ENCODE data around the gene P3R3URF.

P3R3URF gene

GRCh38 chr1:46196609-46197008, 20.3 kb upstream of the P3R3URF start:
- no peak for DNase-seq (ENCODE audit: insufficient read length, low spot score)
- no peak for FAIRE-seq
- no peak for TF ChIP-seq TAF1 (IDR thresholded peaks at IDR 0.05; ENCODE audit: low read depth, low read length)
- no peak for TF ChIP-seq SPI1 (IDR thresholded peaks at IDR 0.05; ENCODE audit: low read depth, low read length)
- no peak for TF ChIP-seq POLR2A (IDR thresholded peaks at IDR 0.05; ENCODE audit: low read depth, low read length)
- TF ChIP-seq PAX5 (IDR thresholded peaks at IDR 0.05; ENCODE audit: insufficient read depth, low read length, severe bottlenecking): no peak
- no peak for TF ChIP-seq POU2F2 (IDR thresholded peaks at IDR 0.05; ENCODE audit: low read depth, low read length)
- no peak for TF ChIP-seq POLR2AphosphoS5 (IDR thresholded peaks at IDR 0.05; ENCODE audit: low read depth, low read length)

- FAIRE-seq (no peak), DNase-seq (ENCODE audit: insufficient read length, low spot score) (no peak)
Observed at GRCh38 chr1:46194641-46195193, 18.4 kb upstream of the P3R3URF start.

GRCh38 chr1:46193984-46194570, 17.8 kb upstream of the P3R3URF start:
- FAIRE-seq (no peak), DNase-seq (ENCODE audit: insufficient read length, low spot score) (no peak)
- TF ChIP-seq POU2F2 (IDR thresholded peaks at IDR 0.05; ENCODE audit: low read depth, low read length) (no peak), TAF1 (IDR thresholded peaks at IDR 0.05; ENCODE audit: low read depth, low read length) (no peak), PAX5 (IDR thresholded peaks at IDR 0.05; ENCODE audit: insufficient read depth, low read length, severe bottlenecking) (no peak), POLR2AphosphoS5 (IDR thresholded peaks at IDR 0.05; ENCODE audit: low read depth, low read length) (no peak), SPI1 (IDR thresholded peaks at IDR 0.05; ENCODE audit: low read depth, low read length) (no peak), POLR2A (IDR thresholded peaks at IDR 0.05; ENCODE audit: low read depth, low read length) (no peak)

More at GRCh38 chr1:46194641-46195193, 18.4 kb upstream of the P3R3URF start:
- no peak for TF ChIP-seq POLR2A (IDR thresholded peaks at IDR 0.05; ENCODE audit: low read depth, low read length)
- TF ChIP-seq PAX5 (IDR thresholded peaks at IDR 0.05; ENCODE audit: insufficient read depth, low read length, severe bottlenecking): no peak
- no peak for TF ChIP-seq SPI1 (IDR thresholded peaks at IDR 0.05; ENCODE audit: low read depth, low read length)
- no peak for TF ChIP-seq POLR2AphosphoS5 (IDR thresholded peaks at IDR 0.05; ENCODE audit: low read depth, low read length)
- no peak for TF ChIP-seq POU2F2 (IDR thresholded peaks at IDR 0.05; ENCODE audit: low read depth, low read length)
- TF ChIP-seq TAF1 (IDR thresholded peaks at IDR 0.05; ENCODE audit: low read depth, low read length): no peak

GRCh38 chr1:46193285-46193684, 17.0 kb upstream of the P3R3URF start:
- FAIRE-seq (no peak), DNase-seq (ENCODE audit: insufficient read length, low spot score) (no peak)
- TF ChIP-seq PAX5 (IDR thresholded peaks at IDR 0.05; ENCODE audit: insufficient read depth, low read length, severe bottlenecking): no peak
- TF ChIP-seq TAF1 (IDR thresholded peaks at IDR 0.05; ENCODE audit: low read depth, low read length): no peak
- no peak for TF ChIP-seq POU2F2 (IDR thresholded peaks at IDR 0.05; ENCODE audit: low read depth, low read length)
- no peak for TF ChIP-seq POLR2A (IDR thresholded peaks at IDR 0.05; ENCODE audit: low read depth, low read length)

- no peak for FAIRE-seq
- TF ChIP-seq TAF1 (IDR thresholded peaks at IDR 0.05; ENCODE audit: low read depth, low read length) (no peak), PAX5 (IDR thresholded peaks at IDR 0.05; ENCODE audit: insufficient read depth, low read length, severe bottlenecking) (no peak), POLR2A (IDR thresholded peaks at IDR 0.05; ENCODE audit: low read depth, low read length) (no peak), POLR2AphosphoS5 (IDR thresholded peaks at IDR 0.05; ENCODE audit: low read depth, low read length) (no peak), POU2F2 (IDR thresholded peaks at IDR 0.05; ENCODE audit: low read depth, low read length) (no peak), SPI1 (IDR thresholded peaks at IDR 0.05; ENCODE audit: low read depth, low read length) (no peak)
- DNase-seq (ENCODE audit: insufficient read length, low spot score): no peak
Observed at GRCh38 chr1:46192171-46192570, 15.9 kb upstream of the P3R3URF start.

GRCh38 chr1:46191033-46191701, 14.9 kb upstream of the P3R3URF start:
- DNase-seq (ENCODE audit: insufficient read length, low spot score): no peak
- FAIRE-seq: no peak
- TF ChIP-seq PAX5 (IDR thresholded peaks at IDR 0.05; ENCODE audit: insufficient read depth, low read length, severe bottlenecking) (no peak), POU2F2 (IDR thresholded peaks at IDR 0.05; ENCODE audit: low read depth, low read length) (no peak), TAF1 (IDR thresholded peaks at IDR 0.05; ENCODE audit: low read depth, low read length) (no peak), SPI1 (IDR thresholded peaks at IDR 0.05; ENCODE audit: low read depth, low read length) (no peak), POLR2AphosphoS5 (IDR thresholded peaks at IDR 0.05; ENCODE audit: low read depth, low read length) (no peak)

GRCh38 chr1:46190539-46190938, 14.3 kb upstream of the P3R3URF start:
- DNase-seq (ENCODE audit: insufficient read length, low spot score): no peak
- TF ChIP-seq SPI1 (IDR thresholded peaks at IDR 0.05; ENCODE audit: low read depth, low read length) (no peak), POLR2AphosphoS5 (IDR thresholded peaks at IDR 0.05; ENCODE audit: low read depth, low read length) (no peak), PAX5 (IDR thresholded peaks at IDR 0.05; ENCODE audit: insufficient read depth, low read length, severe bottlenecking) (no peak), POLR2A (IDR thresholded peaks at IDR 0.05; ENCODE audit: low read depth, low read length) (no peak), POU2F2 (IDR thresholded peaks at IDR 0.05; ENCODE audit: low read depth, low read length) (no peak), TAF1 (IDR thresholded peaks at IDR 0.05; ENCODE audit: low read depth, low read length) (no peak)
- no peak for FAIRE-seq

GRCh38 chr1:46188295-46189030, 12.2 kb upstream of the P3R3URF start:
- TF ChIP-seq POLR2AphosphoS5 (IDR thresholded peaks at IDR 0.05; ENCODE audit: low read depth, low read length) (no peak), TAF1 (IDR thresholded peaks at IDR 0.05; ENCODE audit: low read depth, low read length) (no peak), POU2F2 (IDR thresholded peaks at IDR 0.05; ENCODE audit: low read depth, low read length) (no peak), POLR2A (IDR thresholded peaks at IDR 0.05; ENCODE audit: low read depth, low read length) (no peak), SPI1 (IDR thresholded peaks at IDR 0.05; ENCODE audit: low read depth, low read length) (no peak), PAX5 (IDR thresholded peaks at IDR 0.05; ENCODE audit: insufficient read depth, low read length, severe bottlenecking) (no peak)
- no peak for DNase-seq (ENCODE audit: insufficient read length, low spot score)
- no peak for FAIRE-seq

Measured in GM12891 (cell line).